Right forelimb (tissue), 1 donor: ENCODE measurements around the gene BDNF.
A peak's percentile ranks its signal among the peaks of the same experiment; 100 is the strongest.
"Not testable (repeated sequence)": the region's sequence is repeated elsewhere in the genome, so short reads cannot be mapped to it uniquely, and the experiment has no call there.

Experiments
- DNase-seq: peaks from one replicate; pipeline ENCODE4 v3.0.0-alpha.2; 2018

Gene BDNF

DNA sequence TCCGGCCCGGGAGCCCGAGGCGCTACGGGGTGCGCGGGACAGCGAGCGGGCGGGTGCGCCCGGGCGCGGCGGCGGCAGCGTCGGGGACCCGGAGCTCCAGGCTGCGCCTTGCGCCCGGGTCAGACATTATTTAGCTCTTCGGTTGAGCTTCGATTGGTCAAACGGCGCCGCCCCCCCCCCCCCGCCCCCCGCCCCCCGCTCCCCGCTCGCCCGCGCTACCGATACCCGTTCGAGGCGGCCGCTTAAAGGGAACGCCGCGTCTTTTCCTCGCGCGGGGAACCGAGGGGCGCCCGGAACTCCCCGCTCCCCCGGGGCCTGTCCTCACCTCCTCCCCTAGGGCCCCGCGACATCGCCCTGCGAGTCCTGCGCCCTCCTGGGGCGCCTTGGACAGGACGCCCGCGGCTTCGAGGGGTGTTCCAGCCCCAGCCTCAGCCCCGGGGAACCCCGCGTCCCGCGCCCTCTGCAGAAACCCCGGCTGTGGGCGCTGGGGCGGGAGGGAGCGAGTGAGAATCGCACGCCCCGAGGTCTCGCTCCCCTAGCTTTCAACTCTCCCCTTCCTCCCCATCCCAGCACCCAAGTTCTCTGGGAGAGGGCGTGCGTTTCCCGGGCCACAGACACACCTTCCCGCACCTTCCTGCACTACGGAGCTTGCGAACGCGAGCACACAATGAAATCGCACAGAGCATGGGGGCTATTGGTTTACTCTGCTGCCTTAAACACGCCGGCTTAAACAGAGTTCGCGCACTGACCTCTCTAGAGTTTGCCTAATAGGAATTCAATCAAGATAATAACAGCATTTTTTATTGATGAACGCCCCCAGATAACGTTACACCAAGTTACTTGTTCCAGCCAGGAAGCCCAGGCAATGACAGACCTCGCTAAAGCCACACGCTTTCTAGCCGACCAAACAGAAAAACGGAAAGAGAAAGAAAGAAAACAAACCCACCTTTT lies at the start of gene BDNF:
Gene BDNF, minus strand, starts transcription at position 105 of the 951 bp plus-strand sequence. CDS start 41,891 bp downstream, outside the sequence.
- DNase-seq: peak; percentile 63

GRCh38 chr11:27740362-27741013 lies 40.2 kb upstream of the BDNF start:
- DNase-seq: no peak

- DNase-seq: no peak
Measured at GRCh38 chr11:27735281-27735680, 35.0 kb upstream of the BDNF start.

DNA sequence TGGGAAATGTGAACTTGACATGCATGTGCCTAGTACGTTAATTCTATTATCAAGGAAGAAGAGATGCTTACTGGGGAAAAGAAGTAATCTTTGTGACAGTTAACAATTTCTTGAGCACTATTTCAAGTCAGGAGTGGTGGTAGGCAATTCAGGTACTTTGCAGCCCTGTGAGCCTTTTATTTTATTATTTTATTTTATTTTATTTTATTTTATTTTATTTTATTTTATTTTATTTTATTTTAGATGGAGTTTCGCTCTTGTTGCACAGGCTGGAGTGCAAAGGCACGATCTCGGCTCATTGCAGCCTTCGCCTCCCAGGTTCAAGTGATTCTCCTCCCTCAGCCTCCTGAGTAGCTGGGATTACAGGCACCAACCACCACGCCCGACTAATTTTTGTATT lies 31.5 kb upstream of the BDNF start:
- DNase-seq: not testable (repeated sequence)

DNA sequence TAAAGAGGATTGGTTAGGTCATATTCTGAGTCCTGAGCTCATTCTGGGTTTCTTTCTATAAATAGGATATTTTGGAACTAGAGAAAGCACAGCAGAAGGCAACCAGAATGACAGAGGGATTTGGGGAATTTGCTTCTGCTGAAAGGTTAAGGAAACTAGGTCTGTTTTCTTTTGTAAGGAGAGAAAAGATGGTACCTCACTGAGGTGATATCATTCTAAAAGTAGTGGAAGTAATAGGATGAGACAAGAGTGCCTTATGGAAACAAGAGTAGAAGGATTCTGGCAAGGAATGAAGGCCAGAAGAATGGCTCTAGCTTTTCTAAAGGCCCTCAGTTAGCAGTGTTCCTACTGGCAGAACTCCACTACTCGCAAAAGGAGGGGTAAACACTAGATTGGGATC lies 26.7 kb upstream of the BDNF start:
- DNase-seq: no peak

- no peak for DNase-seq
Measured at GRCh38 chr11:27723687-27724086, 23.4 kb upstream of the BDNF start.

DNA sequence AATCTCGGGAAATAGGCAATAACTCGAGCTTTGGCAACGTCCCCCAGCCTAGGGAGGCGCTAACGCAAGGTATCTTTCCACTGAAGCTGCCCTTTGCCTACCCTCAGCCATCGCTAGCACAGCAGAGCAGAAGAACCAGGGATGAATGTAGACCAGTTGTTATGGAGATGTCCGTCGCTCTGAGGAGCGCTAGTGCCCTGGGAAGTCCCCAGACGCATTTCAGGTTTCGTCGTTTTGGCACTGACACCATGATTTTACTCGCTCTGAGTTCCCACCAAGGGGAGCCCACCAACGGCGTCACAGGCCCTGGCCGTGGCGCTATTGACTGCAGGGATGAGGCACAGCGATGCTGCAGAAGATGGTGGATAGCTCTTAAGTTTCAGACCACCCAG lies 22.7 kb upstream of the BDNF start:
- no peak for DNase-seq

GRCh38 chr11:27722117-27722952 lies 22.1 kb upstream of the BDNF start:
- DNase-seq: no peak

DNA sequence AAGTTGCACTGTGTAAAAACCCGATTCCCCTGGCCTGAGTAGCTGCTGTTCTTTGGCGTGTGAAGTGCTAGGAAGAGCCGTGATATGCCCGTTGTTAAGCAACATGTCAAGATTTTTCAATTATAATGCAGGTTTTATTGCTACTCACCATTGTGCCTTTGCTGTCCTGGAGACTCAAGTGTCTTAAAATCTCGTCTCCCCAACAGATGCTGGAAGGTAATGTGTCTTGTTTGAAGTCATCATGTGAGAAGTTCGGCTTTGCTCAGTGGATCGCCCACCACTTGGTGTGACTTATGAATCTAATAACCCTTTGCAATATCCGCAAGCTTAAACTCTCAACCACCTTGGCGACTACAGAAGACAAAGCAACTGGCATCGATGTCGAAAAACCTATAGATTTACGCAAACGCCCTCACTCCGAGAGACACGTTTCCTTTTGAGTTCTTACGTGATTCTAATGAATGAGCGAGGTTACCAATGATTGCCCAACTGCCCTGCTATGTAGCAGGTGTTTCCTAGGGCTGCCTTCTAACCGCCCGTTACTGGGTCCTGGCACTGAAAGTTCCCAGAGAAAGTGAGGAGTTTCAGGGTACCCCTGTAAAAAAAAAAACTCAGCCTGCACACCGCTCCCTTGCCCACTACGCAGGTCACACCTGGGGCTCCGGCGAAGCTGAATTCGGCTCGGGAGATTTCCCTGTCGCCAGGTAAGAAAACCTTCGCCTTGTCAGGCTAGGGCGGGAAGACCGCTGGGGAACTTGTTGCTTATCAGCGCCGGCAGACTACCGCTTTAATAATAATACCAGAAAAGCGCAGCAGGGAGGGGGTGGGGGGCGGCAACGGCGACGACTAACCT lies 21.2 kb upstream of the BDNF start:
- DNase-seq: no peak

DNA sequence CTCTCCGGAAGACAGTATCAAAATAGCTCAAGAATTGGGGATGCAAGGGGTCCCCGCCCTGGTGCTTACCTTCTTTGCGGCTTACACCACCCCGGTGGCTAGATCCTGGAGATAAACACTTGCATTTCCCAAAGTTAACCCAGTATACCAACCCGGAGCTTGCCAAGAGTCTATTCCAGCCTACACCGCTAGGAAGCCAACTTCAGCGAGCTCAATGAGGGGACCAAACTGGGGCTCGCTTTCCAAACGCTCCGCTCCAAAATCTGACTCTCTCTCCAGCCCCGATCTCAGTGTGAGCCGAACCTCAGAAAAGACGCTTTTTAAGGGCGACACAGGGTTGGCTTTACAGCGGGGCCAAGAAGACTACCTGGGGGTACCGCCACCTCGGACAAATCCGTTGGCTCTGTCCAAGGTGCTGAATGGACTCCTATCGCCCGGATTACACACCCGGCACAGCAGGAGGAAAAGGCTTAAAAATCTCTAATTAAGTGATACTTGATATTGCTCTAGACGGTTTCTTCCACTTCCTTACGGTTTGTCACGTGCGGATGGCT lies 20.1 kb upstream of the BDNF start:
- DNase-seq: peak; percentile 74

DNA sequence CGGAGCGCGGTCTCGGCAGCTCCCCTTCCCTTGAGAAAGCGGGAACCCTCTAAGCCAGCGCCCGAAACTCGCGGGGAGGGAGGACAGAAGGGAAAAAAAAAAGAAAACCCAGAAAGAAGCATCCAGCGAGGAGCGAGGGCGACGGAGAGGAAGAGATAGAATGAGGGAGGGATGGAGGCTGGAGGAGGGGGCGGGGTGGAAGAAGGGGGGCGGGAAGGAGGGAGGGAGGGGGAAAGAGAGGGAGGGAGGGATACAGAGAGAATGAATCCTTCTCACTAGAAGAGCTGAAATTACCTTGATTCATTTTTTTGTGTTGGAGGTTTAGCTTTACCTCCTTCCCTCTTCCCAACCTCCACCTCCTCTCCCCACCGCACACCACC lies 19.3 kb upstream of the BDNF start:
- DNase-seq: no peak

- peak; percentile 54 for DNase-seq
Measured at GRCh38 chr11:27718863-27719545, 18.7 kb upstream of the BDNF start.

DNA sequence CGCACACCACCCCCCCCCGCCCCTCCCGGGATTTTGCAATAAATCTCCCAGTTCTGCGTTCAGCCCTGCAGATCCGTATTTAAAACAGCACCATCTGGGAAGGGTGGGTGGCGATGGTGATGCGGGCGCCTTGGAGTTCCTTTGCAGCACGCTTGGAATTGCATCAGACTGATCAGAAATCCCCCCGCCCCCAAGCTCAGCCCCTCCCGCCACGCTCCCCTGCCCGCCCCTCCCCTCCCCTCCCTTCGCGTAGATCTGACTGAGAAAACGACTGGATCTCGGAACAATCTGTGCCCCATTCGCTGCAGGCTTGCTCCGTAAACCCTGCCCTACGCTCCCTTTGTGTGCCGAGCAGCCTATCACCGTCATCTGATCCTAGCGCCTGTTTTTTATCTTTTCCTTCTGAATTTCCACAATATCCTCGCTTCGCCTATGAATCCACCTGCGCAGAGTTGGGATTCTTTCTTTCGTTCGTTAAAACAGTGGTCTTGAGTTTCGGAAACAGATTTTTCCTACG lies 18.1 kb upstream of the BDNF start:
- DNase-seq: no peak

GRCh38 chr11:27717801-27718229 lies 17.6 kb upstream of the BDNF start:
- no peak for DNase-seq

DNA sequence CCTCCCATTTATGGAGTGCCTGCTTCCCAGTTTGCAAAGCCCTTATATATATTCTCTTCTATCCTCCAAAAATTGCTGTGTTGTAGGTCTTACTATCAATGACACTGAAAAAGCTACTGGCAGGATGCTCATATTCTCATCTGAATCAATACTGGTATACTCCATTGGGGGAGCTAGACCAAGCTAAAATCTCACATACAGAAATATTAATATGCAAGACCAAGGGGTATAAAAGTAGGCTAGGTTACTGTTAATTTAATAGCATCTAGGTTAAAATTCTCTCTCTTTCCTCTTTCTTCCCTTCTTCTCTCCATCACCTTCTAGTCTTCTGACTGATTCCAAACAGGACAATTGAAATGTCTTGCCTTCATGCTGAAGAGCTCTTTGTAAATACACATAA lies 17.1 kb upstream of the BDNF start:
- no peak for DNase-seq

DNA sequence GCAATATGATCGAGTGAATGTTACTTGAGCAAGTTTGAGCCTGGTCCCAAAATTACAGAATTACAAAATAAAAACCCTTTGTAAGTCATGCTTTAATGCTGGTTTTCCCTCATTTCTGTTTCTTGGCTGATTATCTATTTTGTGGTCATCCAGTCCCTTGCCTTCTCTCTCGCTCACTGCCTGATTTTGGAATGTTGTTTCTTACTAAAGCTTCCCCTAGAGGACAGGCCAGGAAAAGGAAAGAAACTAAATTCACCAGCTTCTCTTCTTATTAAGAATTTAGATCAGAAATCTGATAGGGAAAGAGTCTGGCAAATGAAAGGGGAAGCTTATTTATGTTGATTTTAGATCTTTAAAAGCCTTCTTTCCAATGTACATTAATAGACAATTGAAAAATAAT lies 16.6 kb upstream of the BDNF start:
- DNase-seq: no peak

- DNase-seq: no peak
Measured at GRCh38 chr11:27716216-27716615, 16.0 kb upstream of the BDNF start.

DNA sequence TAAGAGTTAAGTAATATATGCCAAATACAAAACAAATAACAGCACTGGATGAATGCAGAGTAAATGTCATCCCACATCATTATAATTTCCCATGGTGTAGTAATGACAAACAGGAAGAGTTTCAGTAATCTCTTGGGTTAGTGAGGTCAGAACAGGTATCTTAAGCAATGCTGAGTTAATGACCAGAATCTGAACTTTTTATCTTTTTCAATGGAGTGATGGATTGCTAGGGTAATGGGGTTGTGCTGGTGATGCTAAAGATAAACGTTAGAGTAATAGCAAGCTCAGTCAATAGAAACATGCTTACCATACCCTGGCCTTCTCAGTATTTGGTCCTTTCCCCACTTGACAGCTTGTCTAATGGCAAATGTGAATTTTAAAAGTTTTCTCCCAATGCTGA lies 11.5 kb upstream of the BDNF start:
- DNase-seq: no peak

DNA sequence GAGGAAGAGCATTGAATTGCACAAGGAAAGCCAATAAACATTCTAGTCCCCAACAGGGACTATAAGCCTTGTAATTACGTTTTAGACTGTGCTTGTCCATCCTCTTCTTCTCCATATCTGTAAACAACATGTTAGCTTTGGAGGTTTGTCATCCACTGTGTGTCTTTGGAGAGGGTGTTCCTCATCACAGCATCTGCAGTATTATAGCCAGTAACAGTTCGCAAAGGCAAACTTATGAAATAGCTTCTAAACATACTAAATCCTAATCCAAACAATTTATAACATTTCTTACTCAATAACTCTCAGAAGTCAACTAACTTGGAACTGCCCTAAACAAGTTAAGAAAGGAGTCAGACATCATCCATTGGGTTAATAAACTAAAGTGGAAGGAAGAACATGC lies 10.3 kb upstream of the BDNF start:
- DNase-seq: no peak

DNA sequence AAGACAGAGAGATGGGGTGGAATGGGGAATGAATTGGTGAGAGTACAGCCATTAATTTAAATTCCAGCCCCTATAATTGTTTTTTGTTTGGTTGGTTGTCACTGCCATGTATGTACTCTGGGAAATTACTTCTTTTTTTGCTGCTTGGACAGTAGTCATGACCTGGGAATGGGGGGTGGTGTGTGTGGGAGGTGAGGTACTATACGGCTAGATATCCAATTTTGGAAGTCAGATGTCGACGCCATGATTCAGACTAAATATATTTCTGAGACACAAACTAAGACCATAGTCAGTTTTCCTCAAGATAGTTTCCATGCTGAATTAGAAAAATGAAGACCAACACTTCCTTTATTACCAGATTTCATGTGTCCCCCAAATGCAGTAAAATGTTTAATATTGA lies 7.4 kb upstream of the BDNF start:
- DNase-seq: no peak
